ENCODE measurements around the gene NFILZ. TPM values are rescaled to one million over a fixed set of nuclear protein-coding genes. Genes with fewer than 3 reads are reported as not detected.

The NFILZ gene
- polyA plus RNA-seq, 2 donors = not detected

GRCh38 chr19:8639821-8640401 lies 9.5 kb downstream of the NFILZ start:
- Histone ChIP-seq H3K9me3 (ENCODE audit: control insufficient read depth in 2 of 2, insufficient read depth in 1 of 2, low read depth in 1 of 2, low read length in 1 of 2) (peaks cover 0 to 3% of the 10 kb centered on the region in 2 donors), H3K36me3 (ENCODE audit: control insufficient read depth in 2 of 2, insufficient read depth in 2 of 2, low read length in 1 of 2) (no peaks in the 10 kb centered on the region), H3K27ac (ENCODE audit: low read depth in 2 of 2, low read length in 1 of 2) (no peak overlapping the region), H3K4me3 (ENCODE audit: low read depth in 1 of 2, low read length in 2 of 2) (no peak overlapping the region), H3K27me3 (ENCODE audit: control insufficient read depth in 1 of 2, insufficient read depth in 2 of 2, low read length in 2 of 2) (no peaks in the 10 kb centered on the region), H3K4me1 (ENCODE audit: control insufficient read depth in 2 of 2, insufficient read depth in 2 of 2, low read length in 1 of 2) (peaks cover 0 to 4% of the 10 kb centered on the region in 2 donors)
- 41 to 49% methylated on average over 8 of the region's 8 CpGs for WGBS, 2 donors

- Histone ChIP-seq H3K9me3 (ENCODE audit: control insufficient read depth in 2 of 2, insufficient read depth in 1 of 2, low read depth in 1 of 2, low read length in 1 of 2) (peaks cover 3% of the 10 kb centered on the region in 2 donors), H3K4me3 (ENCODE audit: low read depth in 1 of 2, low read length in 2 of 2) (no peak overlapping the region), H3K27me3 (ENCODE audit: control insufficient read depth in 1 of 2, insufficient read depth in 2 of 2, low read length in 2 of 2) (no peaks in the 10 kb centered on the region), H3K4me1 (ENCODE audit: control insufficient read depth in 2 of 2, insufficient read depth in 2 of 2, low read length in 1 of 2) (peaks cover 0 to 4% of the 10 kb centered on the region in 2 donors), H3K36me3 (ENCODE audit: control insufficient read depth in 2 of 2, insufficient read depth in 2 of 2, low read length in 1 of 2) (no peaks in the 10 kb centered on the region), H3K27ac (ENCODE audit: low read depth in 2 of 2, low read length in 1 of 2) (no peak overlapping the region)
- WGBS, 2 donors = 63 to 71% methylated on average over 12 of the region's 12 CpGs
Observed at GRCh38 chr19:8640402-8641004, 10.1 kb downstream of the NFILZ start.

- peaks cover 3% of the 10 kb centered on the region in 2 donors for H3K9me3 ChIP-seq (ENCODE audit: control insufficient read depth in 2 of 2, insufficient read depth in 1 of 2, low read depth in 1 of 2, low read length in 1 of 2)
- H3K36me3 ChIP-seq (ENCODE audit: control insufficient read depth in 2 of 2, insufficient read depth in 2 of 2, low read length in 1 of 2) = no peaks in the 10 kb centered on the region
- H3K27me3 ChIP-seq (ENCODE audit: control insufficient read depth in 1 of 2, insufficient read depth in 2 of 2, low read length in 2 of 2) = no peaks in the 10 kb centered on the region
- peaks cover 0 to 4% of the 10 kb centered on the region in 2 donors for H3K4me1 ChIP-seq (ENCODE audit: control insufficient read depth in 2 of 2, insufficient read depth in 2 of 2, low read length in 1 of 2)
- H3K27ac ChIP-seq (ENCODE audit: low read depth in 2 of 2, low read length in 1 of 2) = no peak overlapping the region
- no peak overlapping the region for H3K4me3 ChIP-seq (ENCODE audit: low read depth in 1 of 2, low read length in 2 of 2)
- WGBS, 2 donors = 81 to 85% methylated on average over 2 of the region's 2 CpGs
Observed at GRCh38 chr19:8641221-8641907, 10.9 kb downstream of the NFILZ start.

- Histone ChIP-seq H3K27me3 (ENCODE audit: control insufficient read depth in 1 of 2, insufficient read depth in 2 of 2, low read length in 2 of 2) (no peaks in the 10 kb centered on the region), H3K9me3 (ENCODE audit: control insufficient read depth in 2 of 2, insufficient read depth in 1 of 2, low read depth in 1 of 2, low read length in 1 of 2) (peaks cover 3% of the 10 kb centered on the region in 2 donors), H3K36me3 (ENCODE audit: control insufficient read depth in 2 of 2, insufficient read depth in 2 of 2, low read length in 1 of 2) (no peaks in the 10 kb centered on the region), H3K27ac (ENCODE audit: low read depth in 2 of 2, low read length in 1 of 2) (no peak overlapping the region), H3K4me1 (ENCODE audit: control insufficient read depth in 2 of 2, insufficient read depth in 2 of 2, low read length in 1 of 2) (peaks cover 0 to 4% of the 10 kb centered on the region in 2 donors), H3K4me3 (ENCODE audit: low read depth in 1 of 2, low read length in 2 of 2) (no peak overlapping the region)
- 49 to 57% methylated on average over 4 of the region's 4 CpGs for WGBS, 2 donors
Observed at GRCh38 chr19:8641908-8642547, 11.6 kb downstream of the NFILZ start.

GRCh38 chr19:8642561-8642960 lies 12.1 kb downstream of the NFILZ start:
- Histone ChIP-seq H3K27ac (ENCODE audit: low read depth in 2 of 2, low read length in 1 of 2) (no peak overlapping the region), H3K27me3 (ENCODE audit: control insufficient read depth in 1 of 2, insufficient read depth in 2 of 2, low read length in 2 of 2) (no peaks in the 10 kb centered on the region), H3K9me3 (ENCODE audit: control insufficient read depth in 2 of 2, insufficient read depth in 1 of 2, low read depth in 1 of 2, low read length in 1 of 2) (peaks cover 3% of the 10 kb centered on the region in 2 donors), H3K4me3 (ENCODE audit: low read depth in 1 of 2, low read length in 2 of 2) (no peak overlapping the region), H3K4me1 (ENCODE audit: control insufficient read depth in 2 of 2, insufficient read depth in 2 of 2, low read length in 1 of 2) (peaks cover 0 to 4% of the 10 kb centered on the region in 2 donors), H3K36me3 (ENCODE audit: control insufficient read depth in 2 of 2, insufficient read depth in 2 of 2, low read length in 1 of 2) (no peaks in the 10 kb centered on the region)
- 79 to 80% methylated on average over 5 of the region's 5 CpGs for WGBS, 2 donors

GRCh38 chr19:8643860-8644653 lies 13.6 kb downstream of the NFILZ start:
- Histone ChIP-seq H3K27me3 (ENCODE audit: control insufficient read depth in 1 of 2, insufficient read depth in 2 of 2, low read length in 2 of 2) (no peaks in the 10 kb centered on the region), H3K4me3 (ENCODE audit: low read depth in 1 of 2, low read length in 2 of 2) (no peak overlapping the region), H3K4me1 (ENCODE audit: control insufficient read depth in 2 of 2, insufficient read depth in 2 of 2, low read length in 1 of 2) (peaks cover 0 to 2% of the 10 kb centered on the region in 2 donors), H3K9me3 (ENCODE audit: control insufficient read depth in 2 of 2, insufficient read depth in 1 of 2, low read depth in 1 of 2, low read length in 1 of 2) (peaks cover 3% of the 10 kb centered on the region in 2 donors), H3K27ac (ENCODE audit: low read depth in 2 of 2, low read length in 1 of 2) (no peak overlapping the region), H3K36me3 (ENCODE audit: control insufficient read depth in 2 of 2, insufficient read depth in 2 of 2, low read length in 1 of 2) (no peaks in the 10 kb centered on the region)
- 64 to 75% methylated on average over 7 of the region's 7 CpGs for WGBS, 2 donors

- 61 to 66% methylated on average over 6 of the region's 6 CpGs for WGBS, 2 donors
- H3K4me3 ChIP-seq (ENCODE audit: low read depth in 1 of 2, low read length in 2 of 2) = no peak overlapping the region
- H3K27me3 ChIP-seq (ENCODE audit: control insufficient read depth in 1 of 2, insufficient read depth in 2 of 2, low read length in 2 of 2) = no peaks in the 10 kb centered on the region
Observed at GRCh38 chr19:8648240-8648639, 17.8 kb downstream of the NFILZ start.

GRCh38 chr19:8654591-8655339 lies 24.3 kb downstream of the NFILZ start:
- Histone ChIP-seq H3K4me1 (ENCODE audit: control insufficient read depth in 2 of 2, insufficient read depth in 2 of 2, low read length in 1 of 2) (no peaks in the 10 kb centered on the region), H3K36me3 (ENCODE audit: control insufficient read depth in 2 of 2, insufficient read depth in 2 of 2, low read length in 1 of 2) (no peaks in the 10 kb centered on the region), H3K9me3 (ENCODE audit: control insufficient read depth in 2 of 2, insufficient read depth in 1 of 2, low read depth in 1 of 2, low read length in 1 of 2) (no peaks in the 10 kb centered on the region), H3K27ac (ENCODE audit: low read depth in 2 of 2, low read length in 1 of 2) (no peak overlapping the region), H3K27me3 (ENCODE audit: control insufficient read depth in 1 of 2, insufficient read depth in 2 of 2, low read length in 2 of 2) (no peaks in the 10 kb centered on the region), H3K4me3 (ENCODE audit: low read depth in 1 of 2, low read length in 2 of 2) (no peak overlapping the region)
- WGBS, 2 donors = 6 to 7% methylated on average over 15 of the region's 15 CpGs

More at GRCh38 chr19:8648240-8648639, 17.8 kb downstream of the NFILZ start:
- Histone ChIP-seq H3K27ac (ENCODE audit: low read depth in 2 of 2, low read length in 1 of 2) (no peak overlapping the region), H3K9me3 (ENCODE audit: control insufficient read depth in 2 of 2, insufficient read depth in 1 of 2, low read depth in 1 of 2, low read length in 1 of 2) (peaks cover 0 to 3% of the 10 kb centered on the region in 2 donors), H3K4me1 (ENCODE audit: control insufficient read depth in 2 of 2, insufficient read depth in 2 of 2, low read length in 1 of 2) (no peaks in the 10 kb centered on the region), H3K36me3 (ENCODE audit: control insufficient read depth in 2 of 2, insufficient read depth in 2 of 2, low read length in 1 of 2) (no peaks in the 10 kb centered on the region)
